ENCODE measurements around the gene OR1D5. TPM values are rescaled to one million over a fixed set of nuclear protein-coding genes. Genes with fewer than 3 reads are reported as not detected.

OR1D5 gene
- total and polyA plus RNA-seq, 2 of the 8 experiments (the other 6 are each of a cell fraction or from before 2014, with no cell fraction given) = not detected

DNA sequence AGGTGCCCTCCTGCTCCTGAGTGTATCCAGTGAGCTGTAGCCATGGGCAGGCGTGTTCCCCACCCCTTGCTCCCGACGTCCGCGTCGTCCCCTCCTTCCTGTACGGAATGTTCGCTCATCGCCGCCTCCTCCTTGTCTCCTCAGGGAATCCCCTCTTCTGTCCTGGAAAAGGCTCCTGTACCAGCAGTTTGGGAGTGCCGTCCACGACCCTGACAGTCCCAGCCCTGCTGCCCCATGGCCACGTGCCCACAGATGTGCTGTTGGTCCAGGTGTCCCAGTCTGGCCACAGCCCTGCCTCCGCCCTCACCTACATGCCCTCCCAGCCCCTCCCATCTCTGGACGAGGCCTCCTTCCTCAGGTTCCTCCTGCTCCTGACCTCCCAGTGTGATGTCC is 30.2 kb downstream of the OR1D5 start:
- Histone ChIP-seq H3K23me2 (ENCODE audit: low read depth, low read length) (no peaks in the 10 kb centered on the region), H2AFZ (ENCODE audit: low read length) (no peak overlapping the region), H3K9ac (replicated peaks in 1 of 4; ENCODE audit: extremely low read depth in 1 of 4, low read depth in 3 of 4, low read length in 3 of 4) (no peak overlapping the region), H3K4ac (replicated peaks; ENCODE audit: insufficient read length, low read depth, low read length) (no peak overlapping the region), H3K27ac (ENCODE audit: low read depth, low read length) (no peak overlapping the region), H2BK12ac (ENCODE audit: low read depth, low read length) (no peak overlapping the region), H4K5ac (ENCODE audit: insufficient read length, low read depth, low read length) (no peak overlapping the region), H3K79me2 (ENCODE audit: control insufficient read depth in 1 of 2, insufficient read depth in 2 of 2, low read length in 2 of 2) (no peaks in the 10 kb centered on the region), H2BK20ac (ENCODE audit: low read length) (no peak overlapping the region), H4K20me1 (replicated peaks in 1 of 2; ENCODE audit: control insufficient read depth in 1 of 2, insufficient read depth in 2 of 2, low read length in 2 of 2) (peaks cover 2% of the 10 kb centered on the region in 2 experiments), H3K14ac (ENCODE audit: insufficient read length) (no peak overlapping the region), H3K27me3 (replicated peaks in 1 of 4; ENCODE audit: control insufficient read depth in 3 of 4, extremely low read depth in 1 of 4, insufficient read depth in 3 of 4, low read length in 3 of 4) (no peaks in the 10 kb centered on the region), H3K56ac (replicated peaks; ENCODE audit: insufficient read length, low read depth, low read length) (no peak overlapping the region), H3K4me1 (replicated peaks in 1 of 4; ENCODE audit: control insufficient read depth in 3 of 4, insufficient read depth in 4 of 4, low read length in 3 of 4) (no peaks in the 10 kb centered on the region; a peak in 1 of 7 replicates), H3K23ac (ENCODE audit: insufficient read length) (no peak overlapping the region), H2BK120ac (replicated peaks; ENCODE audit: low read depth, low read length) (no peak overlapping the region), H2AK5ac (ENCODE audit: low read depth, low read length) (no peak overlapping the region), H3K4me3 (ENCODE audit: extremely low read depth in 1 of 4, insufficient read depth in 2 of 4, low read depth in 3 of 4, low read length in 4 of 4) (no peak overlapping the region), H2BK5ac (ENCODE audit: low read depth, low read length) (no peak overlapping the region; the same call in 1 of the 2 replicates), H3K4me2 (ENCODE audit: insufficient read depth in 1 of 2, low read depth in 2 of 2, low read length in 2 of 2) (no peak overlapping the region), H3K79me1 (ENCODE audit: low read depth, low read length) (no peaks in the 10 kb centered on the region), H4K91ac (replicated peaks; ENCODE audit: insufficient read length, low read length) (no peak overlapping the region), H4K8ac (ENCODE audit: extremely low read depth, insufficient read depth, low read length) (no peak overlapping the region), H3K9me3 (ENCODE audit: insufficient read depth in 2 of 2, low read depth in 1 of 2, low read length in 1 of 2) (no peaks in the 10 kb centered on the region), H3K18ac (ENCODE audit: extremely low read depth, low read length) (no peak overlapping the region), H2BK15ac (ENCODE audit: low read length) (no peak overlapping the region), H3K36me3 (ENCODE audit: control insufficient read depth in 2 of 4, insufficient read depth in 4 of 4, low read length in 3 of 4) (peaks cover 0 to 15% (median 13%) of the 10 kb centered on the region in 4 experiments; a peak in 5 of 8 replicates)
- ChIA-PET POLR2A (ENCODE audit: partially characterized antibody) (interaction anchor here (0.6 kb wide), 1 partner anchor 18 kb away, joined by 3 read pairs; no protein-coding TSS in a partner anchor), CTCF (ENCODE audit: partially characterized antibody) (interaction anchor here (0.6 to 3.9 kb wide), 4 partner anchors 12 to 793 kb away, joined by 3 to 15 read pairs (median 3); no protein-coding TSS in a partner anchor)
- no peak for FAIRE-seq
- DNase-seq (ENCODE audit: low read depth in 1 of 2, low spot score in 2 of 2) = no peak
- 89% methylated on average over 15 of the region's 15 CpGs; no CpG with 5 or more reads in 1 of the 2 experiments for WGBS, 2 experiments (ENCODE audit: extremely low coverage in 1 of 2, insufficient coverage in 1 of 2, insufficient read length in 1 of 2, insufficient replicate concordance in 2 of 2, low coverage in 1 of 2, low lambda C conversion rate in 2 of 2, missing lambda C conversion rate in 1 of 2)
- no peak for TF ChIP-seq TEAD4 (IDR thresholded peaks at IDR 0.05; ENCODE audit: low read depth, low read length)
- TF ChIP-seq ATF3 (IDR thresholded peaks at IDR 0.05; ENCODE audit: insufficient read depth, low read depth, low read length) = no peak
- TF ChIP-seq ASH2L (IDR thresholded peaks at IDR 0.05; ENCODE audit: low read length) = no peak
- TF ChIP-seq SIRT6 (IDR thresholded peaks at IDR 0.05; ENCODE audit: low read length) = no peak
- TF ChIP-seq HDAC2 (IDR thresholded peaks at IDR 0.05; ENCODE audit: borderline replicate concordance in 1 of 2, low read depth in 2 of 2, low read length in 2 of 2) = no peak
- no peak for TF ChIP-seq POLR2A (IDR thresholded peaks at IDR 0.05; ENCODE audit: control extremely low read depth in 1 of 2, low read depth in 2 of 2, low read length in 2 of 2)
- no peak for TF ChIP-seq KDM1A (IDR thresholded peaks at IDR 0.05; ENCODE audit: borderline replicate concordance, low read length)
- no peak for TF ChIP-seq SIX5 (IDR thresholded peaks at IDR 0.05; ENCODE audit: low read depth, low read length)
- no peak for TF ChIP-seq CHD1 (IDR thresholded peaks at IDR 0.05; ENCODE audit: low read depth, low read length)
